GM19468 (cell line): ENCODE measurements around the gene SULT2A1.
"Not testable (repeated sequence)": the region's sequence is repeated elsewhere in the genome, so short reads cannot be mapped to it uniquely, and the experiment has no call there.

Experiments
- ATAC-seq: cut with Tn5 transposase; IDR thresholded peaks from one replicate; pipeline ENCODE4 v1.9.1; 2021; ENCODE audit warnings: mild to moderate bottlenecking, moderate library complexity, moderate number of reproducible peaks; ENCODE audit not compliant: unreplicated experiment; ENCODE audit errors: extremely low read depth

SULT2A1 gene

DNA sequence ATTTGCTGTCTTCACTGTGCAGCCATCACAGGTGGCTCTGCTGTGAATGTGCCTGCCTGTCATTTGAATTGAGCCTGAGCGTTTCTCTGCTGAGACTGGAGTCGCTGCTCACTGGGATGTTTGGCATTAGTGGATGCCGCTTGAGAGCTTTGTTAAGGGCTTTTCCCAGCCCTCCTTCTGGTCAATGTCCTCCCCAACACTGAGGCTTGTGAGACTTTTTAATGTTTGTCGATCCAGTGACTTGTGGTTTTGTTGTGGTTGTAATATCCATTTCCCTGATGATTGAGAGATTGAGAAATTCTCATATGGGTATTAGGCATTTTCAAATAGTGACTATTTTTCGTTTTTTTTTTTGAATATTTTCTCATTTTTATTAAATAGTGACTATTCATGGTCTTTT lies 24.5 kb downstream of the SULT2A1 start:
- ATAC-seq: no peak

DNA sequence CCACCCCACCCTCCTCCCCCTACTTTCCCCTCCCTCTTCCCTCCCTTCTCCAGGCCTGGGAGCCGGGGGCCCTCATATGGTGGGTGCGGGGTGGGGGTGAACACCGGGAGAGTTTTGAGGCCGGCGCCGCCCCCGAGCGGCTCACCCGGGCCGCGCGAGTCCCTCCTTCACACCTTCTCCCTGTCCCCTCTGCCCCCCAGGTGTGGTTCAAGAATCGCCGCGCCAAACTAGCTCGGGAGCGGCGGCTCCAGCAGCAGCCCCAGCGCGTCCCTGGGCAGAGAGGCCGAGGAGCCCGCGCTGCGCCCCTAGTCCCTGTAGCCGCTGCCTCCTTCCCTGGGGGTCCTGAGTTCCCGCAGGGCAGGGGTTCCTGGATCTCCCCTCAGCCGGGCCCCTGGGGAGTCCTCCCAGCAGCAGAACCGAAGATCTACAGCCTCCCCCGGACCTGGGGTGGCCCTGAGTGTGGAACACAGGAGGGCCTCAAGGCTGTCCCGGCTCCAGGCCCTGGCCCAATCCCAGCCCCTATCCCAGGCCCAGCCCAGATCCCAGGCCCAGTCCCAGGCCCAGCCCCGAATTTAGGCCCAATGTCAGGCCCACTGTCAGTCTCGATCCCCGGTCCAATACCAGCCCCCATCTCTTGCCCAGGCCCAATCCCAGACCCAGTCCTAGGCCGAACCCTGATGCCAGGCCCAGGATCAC lies 25.4 kb downstream of the SULT2A1 start:
- ATAC-seq: no peak

DNA sequence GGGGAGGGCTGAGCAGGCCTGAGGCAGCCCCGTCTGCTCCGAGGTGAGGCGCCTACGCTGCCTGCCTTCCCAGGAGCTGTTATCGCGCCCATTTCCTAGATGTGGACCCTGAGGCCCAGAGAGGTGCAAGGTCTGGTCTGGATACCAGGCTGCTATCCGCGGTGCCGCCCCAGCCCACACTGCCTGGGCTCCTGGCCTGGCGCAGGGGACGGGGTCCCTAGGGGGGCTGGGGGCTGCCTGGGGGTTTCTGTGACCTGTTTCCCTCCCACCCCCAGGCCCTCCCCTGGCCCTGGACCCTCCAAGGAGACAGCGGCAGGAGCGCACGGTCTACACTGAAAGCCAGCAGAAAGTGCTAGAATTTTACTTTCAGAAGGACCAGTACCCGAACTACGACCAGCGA lies 26.3 kb downstream of the SULT2A1 start:
- ATAC-seq: not testable (repeated sequence)

DNA sequence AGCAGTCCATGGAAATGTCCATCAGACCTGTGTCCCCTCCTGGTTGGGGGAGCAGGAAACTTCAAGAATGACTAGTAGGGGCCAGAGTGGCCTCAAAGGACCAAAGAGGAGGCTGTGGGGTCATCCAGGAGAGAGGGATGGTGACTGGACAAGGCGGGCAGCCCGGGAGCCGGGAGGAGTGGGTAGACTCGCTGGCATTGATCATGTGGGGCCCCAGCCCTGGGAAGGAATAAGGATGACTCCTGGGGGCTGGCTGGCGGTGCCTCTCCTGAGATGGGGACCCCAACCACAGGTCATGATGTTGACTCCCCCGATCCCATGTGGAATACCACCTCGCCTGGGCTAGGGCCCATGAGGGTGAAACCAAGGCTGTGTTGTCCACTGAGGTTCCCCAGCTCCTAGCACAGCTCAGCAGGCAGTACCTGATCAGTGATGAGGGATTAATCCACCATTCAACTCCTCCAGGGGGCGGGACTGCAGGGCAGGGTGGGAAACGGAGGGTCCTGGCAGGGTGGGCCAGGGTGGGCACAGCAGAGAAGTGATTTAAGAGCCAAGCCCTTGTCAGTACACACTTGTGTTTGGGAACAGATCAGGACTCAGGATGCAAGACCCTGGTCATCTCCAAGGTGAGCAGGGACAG lies 27.3 kb downstream of the SULT2A1 start, which contains the start of gene TPRX2:
Gene TPRX2, plus strand, starts transcription at position 590 of the 640 bp plus-strand sequence. Its CDS starts 12 bp downstream, at position 602.
- ATAC-seq: not testable (repeated sequence)

DNA sequence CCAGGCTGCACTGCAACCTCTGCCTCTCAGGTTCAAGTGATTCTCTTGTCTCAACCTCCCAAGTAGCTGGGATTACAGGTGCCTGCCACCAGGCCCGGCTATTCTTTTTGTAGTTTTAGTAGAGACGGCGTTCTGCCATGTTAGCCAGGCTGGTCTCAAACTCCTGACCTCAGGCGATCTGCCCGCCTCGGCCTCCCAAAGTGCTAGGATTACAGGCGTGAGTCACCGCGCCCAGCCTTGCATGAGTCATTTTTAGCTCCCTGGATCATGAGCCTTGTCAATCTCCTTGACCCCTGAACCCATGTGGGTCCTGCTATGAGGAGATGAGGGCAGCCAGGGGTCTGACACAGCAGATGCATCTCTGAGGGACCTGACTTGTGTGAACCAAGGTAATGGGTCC lies 27.9 kb downstream of the SULT2A1 start:
- not testable (repeated sequence) for ATAC-seq

DNA sequence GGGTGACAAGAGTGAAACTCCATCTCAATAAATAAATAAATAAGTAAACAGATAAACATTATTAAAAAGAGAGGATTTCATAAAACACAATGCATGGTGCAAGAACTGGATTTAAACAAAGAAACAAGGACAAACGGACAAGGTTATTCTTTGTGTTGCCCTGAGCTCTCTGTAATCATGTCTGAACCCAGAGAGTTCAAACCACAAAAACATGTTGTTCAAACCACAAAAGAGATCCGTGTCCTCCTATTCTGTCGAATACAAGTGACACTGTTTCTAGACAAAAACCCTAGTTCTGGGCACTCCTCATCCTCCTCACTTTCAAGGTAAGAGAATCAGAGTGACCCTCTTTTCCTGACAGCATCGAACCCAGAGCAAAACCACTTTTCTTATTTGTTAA lies 31.7 kb downstream of the SULT2A1 start:
- ATAC-seq: no peak

DNA sequence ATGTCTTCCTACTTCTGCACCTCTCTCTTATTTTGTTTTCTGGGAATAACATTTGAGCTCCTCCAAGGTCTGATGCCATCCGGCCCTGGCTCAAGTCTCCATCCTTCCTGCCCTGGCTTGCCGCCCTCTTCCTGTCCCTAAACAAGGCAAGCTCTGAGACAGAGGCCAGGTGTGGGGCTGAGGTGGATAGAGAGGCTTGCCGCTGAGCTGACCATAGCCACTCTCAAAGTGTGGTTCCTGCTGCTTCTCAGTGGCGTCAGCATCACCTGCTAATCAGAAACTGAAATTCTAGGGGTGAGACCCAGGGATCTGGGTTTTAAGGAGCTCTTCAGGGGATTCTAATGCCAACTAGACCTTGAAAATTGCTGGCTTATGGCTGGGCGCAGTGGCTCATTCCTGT lies 33.1 kb downstream of the SULT2A1 start:
- no peak for ATAC-seq

DNA sequence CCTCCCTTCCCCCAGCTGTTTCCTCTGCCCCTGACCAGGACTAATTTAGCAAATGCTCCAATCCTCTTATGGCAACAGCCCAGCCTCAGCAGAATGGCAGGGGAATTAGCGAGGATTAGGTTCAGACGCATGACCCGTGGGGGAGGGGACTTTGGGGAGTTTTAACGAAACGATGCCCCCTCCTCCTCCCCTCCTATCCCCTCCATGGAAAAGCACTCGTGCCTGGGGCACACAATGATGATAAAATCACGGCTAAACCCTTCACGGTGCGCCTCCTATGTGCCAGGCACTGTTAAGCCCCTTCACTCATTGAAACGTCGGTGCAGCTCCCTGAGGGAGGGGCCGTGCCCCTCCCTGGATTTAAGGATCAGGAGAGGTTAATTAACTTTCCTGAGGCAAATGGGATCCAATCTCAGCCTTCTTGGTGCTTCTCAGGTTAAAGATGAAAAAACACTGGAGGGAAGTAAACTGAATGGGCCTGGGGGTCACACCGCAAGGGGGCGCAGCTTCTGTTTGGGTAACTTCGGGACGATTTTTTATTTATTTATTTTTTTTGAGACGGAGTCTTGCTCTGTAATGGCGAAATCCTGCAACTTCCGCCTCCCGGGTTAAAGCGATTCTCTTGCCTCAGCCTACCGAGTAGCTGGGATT lies 37.2 kb downstream of the SULT2A1 start:
- no peak for ATAC-seq

DNA sequence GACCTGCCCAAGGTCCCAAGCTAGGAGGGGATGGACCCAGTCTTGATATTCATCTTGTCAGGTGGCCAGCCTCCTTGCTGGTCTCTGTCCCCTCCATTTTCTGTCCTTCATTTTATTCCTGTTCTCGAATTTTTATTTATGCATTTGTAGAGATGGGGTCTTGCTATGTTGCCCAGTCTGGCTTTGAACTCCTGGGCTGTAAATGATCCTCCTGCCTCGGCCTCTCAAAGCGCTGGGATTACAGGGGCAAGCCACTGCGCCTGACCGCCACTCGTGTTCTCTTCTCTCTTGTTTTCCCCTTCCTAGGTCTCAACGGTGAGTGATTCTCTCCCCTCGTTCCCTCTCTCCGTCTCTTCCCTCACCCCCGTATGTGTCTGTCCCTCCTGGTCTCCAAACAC lies 37.7 kb downstream of the SULT2A1 start:
- no peak for ATAC-seq

DNA sequence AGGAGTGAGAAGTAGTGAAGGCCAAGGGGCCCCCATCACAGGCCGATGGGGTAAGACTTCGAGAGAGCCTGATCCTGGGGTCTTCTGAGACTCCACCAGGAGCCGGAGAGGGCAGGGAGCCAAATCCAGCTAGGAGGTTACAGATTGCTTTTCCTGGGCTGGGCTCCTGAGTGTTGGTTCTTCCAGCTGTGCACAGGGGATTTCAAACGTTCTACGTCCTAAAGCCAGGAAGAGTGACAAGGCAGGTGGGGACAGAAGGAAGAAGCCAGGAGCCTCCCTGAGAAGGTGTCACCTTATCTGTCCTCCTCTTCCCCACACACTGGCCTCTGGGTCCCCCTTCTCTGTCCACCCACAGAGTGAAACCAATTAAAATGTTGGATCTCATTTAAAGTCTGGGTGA lies 43.2 kb downstream of the SULT2A1 start:
- ATAC-seq: no peak

DNA sequence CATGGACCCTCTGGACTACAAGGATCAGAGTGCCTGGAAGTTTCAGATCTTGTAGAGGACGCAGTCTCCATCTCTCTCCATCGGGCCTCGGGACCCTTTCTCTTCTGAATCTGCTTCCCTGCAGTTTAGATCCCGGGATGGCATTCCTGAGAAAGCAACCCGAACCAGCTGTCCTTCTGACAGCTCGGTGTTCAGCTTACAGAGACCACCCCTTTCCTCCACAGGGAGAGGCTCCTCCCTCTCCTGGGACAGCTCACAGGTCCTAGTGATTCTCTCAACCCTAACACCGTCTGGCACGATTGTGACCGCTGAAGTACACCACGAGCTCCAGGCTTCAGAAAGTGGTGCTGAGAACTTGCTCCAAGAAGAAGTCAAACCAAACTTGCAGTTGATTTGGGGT lies 46.2 kb downstream of the SULT2A1 start:
- no peak for ATAC-seq

DNA sequence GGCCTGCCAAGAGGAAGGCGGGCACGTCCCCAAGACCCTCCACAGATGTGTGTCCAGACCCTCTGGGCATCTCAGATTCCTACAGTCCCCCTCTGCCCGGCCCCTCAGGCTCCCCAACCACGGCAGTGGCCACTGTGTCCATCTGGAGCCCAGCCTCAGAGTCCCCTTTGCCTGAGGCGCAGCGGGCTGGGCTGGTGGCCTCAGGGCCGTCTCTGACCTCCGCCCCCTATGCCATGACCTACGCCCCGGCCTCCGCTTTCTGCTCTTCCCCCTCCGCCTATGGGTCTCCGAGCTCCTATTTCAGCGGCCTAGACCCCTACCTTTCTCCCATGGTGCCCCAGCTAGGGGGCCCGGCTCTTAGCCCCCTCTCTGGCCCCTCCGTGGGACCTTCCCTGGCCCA lies 46.7 kb downstream of the SULT2A1 start:
- ATAC-seq: no peak

DNA sequence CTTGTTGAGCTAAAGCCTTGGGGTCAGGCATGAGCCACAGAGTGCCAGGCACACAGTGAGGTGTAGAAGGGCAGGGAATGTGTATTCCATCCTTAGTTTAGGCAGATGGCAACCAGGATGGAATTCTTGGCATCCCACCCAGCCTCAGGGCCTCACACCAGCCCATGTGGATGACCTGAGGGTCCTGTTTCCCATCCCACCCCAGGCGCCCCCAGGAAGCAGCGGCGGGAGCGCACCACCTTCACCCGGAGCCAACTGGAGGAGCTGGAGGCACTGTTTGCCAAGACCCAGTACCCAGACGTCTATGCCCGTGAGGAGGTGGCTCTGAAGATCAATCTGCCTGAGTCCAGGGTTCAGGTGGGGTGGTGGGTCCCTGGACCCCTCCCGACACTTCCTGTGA lies 50.1 kb downstream of the SULT2A1 start:
- no peak for ATAC-seq

DNA sequence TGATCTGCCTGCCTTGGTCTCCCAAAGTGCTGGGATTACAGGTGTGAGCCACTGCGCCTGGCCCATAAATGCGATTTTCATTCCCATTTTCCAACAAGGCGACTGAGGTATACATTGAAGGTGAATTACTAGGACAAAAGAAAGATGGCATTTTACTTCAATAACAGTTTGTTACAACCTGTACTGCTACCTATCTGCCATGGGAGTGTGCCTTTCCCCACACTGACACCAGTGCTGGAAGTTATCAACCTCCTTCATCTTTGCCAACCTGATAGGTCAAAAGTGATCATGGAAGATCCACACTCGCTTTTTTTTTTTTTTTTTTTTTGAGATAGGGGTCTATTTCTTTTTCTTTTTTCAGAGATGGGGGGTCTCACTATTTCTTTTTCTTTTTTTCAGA lies 53.4 kb downstream of the SULT2A1 start:
- no peak for ATAC-seq

DNA sequence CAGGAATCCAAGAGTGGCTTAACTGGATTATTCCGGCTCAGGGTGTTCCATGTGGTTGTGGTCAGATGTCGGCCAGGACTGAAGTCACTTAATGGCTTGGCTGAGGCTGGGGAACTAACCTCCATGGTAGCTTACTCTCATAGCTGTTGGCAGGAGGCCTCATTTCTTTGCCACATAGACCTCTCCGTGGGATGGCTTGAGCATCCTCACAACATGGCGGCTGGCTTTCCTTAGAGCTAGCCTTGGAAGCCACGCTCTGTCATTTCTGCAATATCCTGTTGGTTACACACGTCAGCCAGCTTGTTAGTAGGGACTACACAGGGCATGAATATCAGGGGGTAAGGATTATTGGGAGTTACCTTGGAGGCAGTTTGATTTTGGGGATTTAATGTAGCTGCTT lies 59.3 kb downstream of the SULT2A1 start:
- ATAC-seq: no peak

DNA sequence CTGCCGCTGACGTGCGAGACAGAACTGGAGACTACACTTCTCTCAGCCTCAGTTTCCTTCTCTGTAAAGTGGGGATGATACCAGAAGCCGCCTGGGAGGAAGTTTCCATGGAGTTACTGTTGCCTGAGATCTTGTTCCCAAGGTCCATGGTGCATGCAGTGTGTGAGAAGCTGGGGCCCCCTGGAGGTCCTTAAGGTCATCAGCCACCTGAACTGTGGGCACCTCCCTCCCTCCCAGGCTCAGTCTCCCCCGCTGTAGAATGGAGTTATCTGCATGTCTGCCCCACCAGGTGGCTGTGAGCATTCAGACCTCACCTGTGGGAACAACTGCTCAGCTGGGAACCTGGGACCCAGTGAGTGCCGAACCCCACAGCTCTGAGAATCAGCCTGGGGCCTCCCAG lies 61.7 kb downstream of the SULT2A1 start:
- ATAC-seq: no peak

DNA sequence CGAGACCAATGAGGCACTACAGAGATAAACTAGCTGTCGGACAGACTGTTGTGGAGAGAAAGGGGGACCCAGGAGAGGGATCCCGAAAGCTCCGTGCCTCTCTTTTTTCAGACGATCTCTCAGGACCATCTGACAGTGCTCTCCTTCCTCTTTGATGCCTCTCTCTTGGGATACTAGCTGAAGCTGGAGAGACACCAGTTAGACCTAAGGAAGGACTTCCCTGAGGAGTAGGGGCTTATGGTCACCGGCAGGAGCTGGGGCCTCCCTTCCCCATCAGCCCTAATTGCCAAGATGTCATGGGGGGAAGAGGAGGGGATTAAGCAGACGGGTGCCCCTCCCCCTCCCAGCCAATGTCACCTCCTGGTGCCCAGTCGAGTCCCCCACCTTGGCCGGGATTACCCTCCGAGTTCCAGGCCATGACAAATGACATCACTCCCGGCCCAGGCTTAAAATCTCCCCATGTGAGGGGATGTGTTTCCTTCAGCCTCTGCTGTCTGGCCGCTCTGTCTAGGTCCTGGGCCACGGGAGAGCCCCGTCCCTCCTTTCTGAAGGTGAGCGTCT lies 64.6 kb downstream of the SULT2A1 start, which contains the start of gene CRX:
Gene CRX, plus strand, starts transcription at position 478 of the 561 bp plus-strand sequence. CDS start 12,507 bp downstream, outside the sequence.
- ATAC-seq: no peak
